A549 (cell line): ENCODE measurements around the gene WNT7B.

Experiments
- EHF ChIP-seq: fragments of 250-450 bp; sonication (Bioruptor Pico); IDR thresholded peaks from 2 replicates; pipeline ENCODE4 v1.5.0; 2020; ENCODE audit warnings: mild to moderate bottlenecking
- KDM5A ChIP-seq: fragments of 200-600 bp; sonication (generic); IDR thresholded peaks from 2 replicates; pipeline ENCODE4 v1.6.1; 2016; ENCODE audit warnings: antibody characterized with exemption, mild to moderate bottlenecking
- POLR2A ChIP-seq: IDR thresholded peaks from 2 replicates; pipeline ENCODE4 v1.6.1; 2012; ENCODE audit warnings: mild to moderate bottlenecking, low read length
- USF2 ChIP-seq: fragments of 450-650 bp; IDR thresholded peaks from 2 replicates; pipeline ENCODE4 v1.6.1; 2014; ENCODE audit warnings: antibody characterized with exemption
- TF ChIP-seq, protein P1 (sequence below): fragments of >200 bp; sonication (Bioruptor Twin); formaldehyde crosslinking; IDR thresholded peaks from 3 replicates; pipeline ENCODE4 v1.5.1; 2016

DNA sequence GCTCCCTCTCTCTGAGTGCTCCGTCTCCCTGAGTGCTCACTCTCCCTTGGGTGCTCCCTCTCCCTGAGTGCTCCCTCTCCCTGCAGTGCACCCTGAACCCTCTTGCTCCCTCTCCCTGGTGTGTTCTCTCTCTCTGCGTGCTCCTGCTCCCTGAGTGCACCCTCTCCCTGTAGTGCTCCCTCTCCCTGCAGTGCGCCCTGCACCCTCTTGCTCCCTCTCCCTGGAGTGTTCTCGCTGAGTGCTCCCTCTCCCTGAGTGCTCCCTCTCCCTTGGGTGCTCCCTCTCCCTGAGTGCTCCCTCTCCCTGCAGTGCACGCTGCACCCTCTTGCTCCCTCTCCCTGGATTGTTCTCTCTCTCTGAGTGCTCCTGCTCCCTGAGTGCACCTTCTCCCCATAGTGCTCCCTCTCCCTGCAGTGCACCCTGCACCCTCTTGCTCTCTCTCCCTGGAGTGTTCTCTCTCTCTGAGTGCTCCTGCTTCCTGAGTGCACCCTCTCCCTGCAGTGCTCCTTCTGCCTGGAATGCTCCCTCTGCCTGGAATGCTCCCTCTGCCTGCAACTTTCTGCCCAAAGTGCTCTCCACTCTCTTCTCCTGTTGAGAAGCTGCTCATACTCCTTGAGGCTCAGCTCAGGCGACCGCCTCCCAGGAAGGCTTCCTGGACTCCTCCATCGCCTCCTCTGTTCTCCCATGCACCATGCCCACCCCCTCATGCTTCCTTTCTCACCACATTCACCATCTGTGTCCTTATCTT, 48.4 kb upstream of the WNT7B start:
- no peak for TF ChIP-seq POLR2A
- TF ChIP-seq EHF, result no peak
- TF ChIP-seq, protein P1, sequence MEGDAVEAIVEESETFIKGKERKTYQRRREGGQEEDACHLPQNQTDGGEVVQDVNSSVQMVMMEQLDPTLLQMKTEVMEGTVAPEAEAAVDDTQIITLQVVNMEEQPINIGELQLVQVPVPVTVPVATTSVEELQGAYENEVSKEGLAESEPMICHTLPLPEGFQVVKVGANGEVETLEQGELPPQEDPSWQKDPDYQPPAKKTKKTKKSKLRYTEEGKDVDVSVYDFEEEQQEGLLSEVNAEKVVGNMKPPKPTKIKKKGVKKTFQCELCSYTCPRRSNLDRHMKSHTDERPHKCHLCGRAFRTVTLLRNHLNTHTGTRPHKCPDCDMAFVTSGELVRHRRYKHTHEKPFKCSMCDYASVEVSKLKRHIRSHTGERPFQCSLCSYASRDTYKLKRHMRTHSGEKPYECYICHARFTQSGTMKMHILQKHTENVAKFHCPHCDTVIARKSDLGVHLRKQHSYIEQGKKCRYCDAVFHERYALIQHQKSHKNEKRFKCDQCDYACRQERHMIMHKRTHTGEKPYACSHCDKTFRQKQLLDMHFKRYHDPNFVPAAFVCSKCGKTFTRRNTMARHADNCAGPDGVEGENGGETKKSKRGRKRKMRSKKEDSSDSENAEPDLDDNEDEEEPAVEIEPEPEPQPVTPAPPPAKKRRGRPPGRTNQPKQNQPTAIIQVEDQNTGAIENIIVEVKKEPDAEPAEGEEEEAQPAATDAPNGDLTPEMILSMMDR, result no peak
- TF ChIP-seq KDM5A, result no peak
- no peak for TF ChIP-seq USF2
